ENCODE measurements around the gene DNAJB13.

DNA sequence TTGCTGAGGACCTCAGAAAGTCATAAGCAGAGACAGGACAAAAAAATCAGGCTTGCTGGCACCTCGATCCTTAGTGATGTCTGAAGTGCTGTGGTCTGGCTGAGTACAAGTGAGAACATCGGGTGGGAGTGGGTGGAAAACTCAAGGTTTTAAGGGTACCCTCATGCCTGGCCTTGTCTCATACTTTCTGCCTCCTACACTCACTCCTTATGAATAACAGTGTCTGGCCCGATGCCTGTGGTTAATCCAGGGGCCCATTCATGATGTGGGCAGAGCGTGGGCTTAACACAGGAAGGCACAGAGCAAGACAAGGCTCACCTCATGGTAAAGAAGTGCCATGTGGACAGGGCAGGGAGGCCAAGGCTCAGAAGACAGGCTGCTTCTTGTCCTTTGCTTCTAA lies 69.0 kb downstream of the DNAJB13 start:
- TF ChIP-seq, protein P1, sequence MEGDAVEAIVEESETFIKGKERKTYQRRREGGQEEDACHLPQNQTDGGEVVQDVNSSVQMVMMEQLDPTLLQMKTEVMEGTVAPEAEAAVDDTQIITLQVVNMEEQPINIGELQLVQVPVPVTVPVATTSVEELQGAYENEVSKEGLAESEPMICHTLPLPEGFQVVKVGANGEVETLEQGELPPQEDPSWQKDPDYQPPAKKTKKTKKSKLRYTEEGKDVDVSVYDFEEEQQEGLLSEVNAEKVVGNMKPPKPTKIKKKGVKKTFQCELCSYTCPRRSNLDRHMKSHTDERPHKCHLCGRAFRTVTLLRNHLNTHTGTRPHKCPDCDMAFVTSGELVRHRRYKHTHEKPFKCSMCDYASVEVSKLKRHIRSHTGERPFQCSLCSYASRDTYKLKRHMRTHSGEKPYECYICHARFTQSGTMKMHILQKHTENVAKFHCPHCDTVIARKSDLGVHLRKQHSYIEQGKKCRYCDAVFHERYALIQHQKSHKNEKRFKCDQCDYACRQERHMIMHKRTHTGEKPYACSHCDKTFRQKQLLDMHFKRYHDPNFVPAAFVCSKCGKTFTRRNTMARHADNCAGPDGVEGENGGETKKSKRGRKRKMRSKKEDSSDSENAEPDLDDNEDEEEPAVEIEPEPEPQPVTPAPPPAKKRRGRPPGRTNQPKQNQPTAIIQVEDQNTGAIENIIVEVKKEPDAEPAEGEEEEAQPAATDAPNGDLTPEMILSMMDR (IDR thresholded peaks at IDR 0.05), result no peak
- TF ChIP-seq POLR2A (IDR thresholded peaks at IDR 0.05) (no peak), EP300 (IDR thresholded peaks at IDR 0.05) (no peak)
